Measurements from ENCODE around the gene NAP1L1.

NAP1L1 gene

GRCh38 chr12:76013603-76014002 is 70.9 kb downstream of the NAP1L1 start:
- DNase-seq (ENCODE audit: low read depth in 1 of 2, low spot score in 1 of 2) = no peak
- TF ChIP-seq REST (IDR thresholded peaks at IDR 0.05; ENCODE audit: insufficient replicate concordance, low read depth) (no peak), CTCF (IDR thresholded peaks at IDR 0.05; ENCODE audit: insufficient read depth, low read length) (no peak), GABPA (IDR thresholded peaks at IDR 0.05; ENCODE audit: low read depth) (no peak), SPI1 (IDR thresholded peaks at IDR 0.05; ENCODE audit: borderline replicate concordance, low read depth) (no peak), POLR2AphosphoS5 (IDR thresholded peaks at IDR 0.05; ENCODE audit: low read depth) (no peak)
- Histone ChIP-seq H3K27me3 (ENCODE audit: insufficient read depth, poor library complexity, severe bottlenecking) (no peaks in the 10 kb centered on the region), H3K4me3 (replicated peaks; ENCODE audit: insufficient read depth, low read length) (no peak overlapping the region), H3K27ac (replicated peaks) (no peak overlapping the region)

- no peak overlapping the region for H3K27ac ChIP-seq (replicated peaks)
- H3K4me3 ChIP-seq (replicated peaks; ENCODE audit: insufficient read depth, low read length) = no peak overlapping the region
- H3K27me3 ChIP-seq (ENCODE audit: insufficient read depth, poor library complexity, severe bottlenecking) = no peaks in the 10 kb centered on the region
- no peak for TF ChIP-seq POLR2AphosphoS5 (IDR thresholded peaks at IDR 0.05; ENCODE audit: low read depth)
- no peak for TF ChIP-seq REST (IDR thresholded peaks at IDR 0.05; ENCODE audit: insufficient replicate concordance, low read depth)
- TF ChIP-seq SPI1 (IDR thresholded peaks at IDR 0.05; ENCODE audit: borderline replicate concordance, low read depth) = no peak
- TF ChIP-seq GABPA (IDR thresholded peaks at IDR 0.05; ENCODE audit: low read depth) = no peak
- no peak for TF ChIP-seq CTCF (IDR thresholded peaks at IDR 0.05; ENCODE audit: insufficient read depth, low read length)
- DNase-seq (ENCODE audit: low read depth in 1 of 2, low spot score in 1 of 2) = no peak
These were observed 71.8 kb downstream of the NAP1L1 start for GRCh38 chr12:76012644-76013043.

- H3K27ac ChIP-seq (replicated peaks) = no peak overlapping the region
These were observed 73.6 kb downstream of the NAP1L1 start for GRCh38 chr12:76010732-76011458.

More at GRCh38 chr12:76010732-76011458, 73.6 kb downstream of the NAP1L1 start:
- H3K27me3 ChIP-seq (ENCODE audit: insufficient read depth, poor library complexity, severe bottlenecking) = no peaks in the 10 kb centered on the region
- no peak overlapping the region for H3K4me3 ChIP-seq (replicated peaks; ENCODE audit: insufficient read depth, low read length)
- DNase-seq (ENCODE audit: low read depth in 1 of 2, low spot score in 1 of 2) = no peak
- no peak for TF ChIP-seq GABPA (IDR thresholded peaks at IDR 0.05; ENCODE audit: low read depth)
- no peak for TF ChIP-seq POLR2AphosphoS5 (IDR thresholded peaks at IDR 0.05; ENCODE audit: low read depth)
- no peak for TF ChIP-seq CTCF (IDR thresholded peaks at IDR 0.05; ENCODE audit: insufficient read depth, low read length)
- no peak for TF ChIP-seq REST (IDR thresholded peaks at IDR 0.05; ENCODE audit: insufficient replicate concordance, low read depth)
- no peak for TF ChIP-seq SPI1 (IDR thresholded peaks at IDR 0.05; ENCODE audit: borderline replicate concordance, low read depth)
